Measurements from ENCODE around the gene HSPA14.

DNA sequence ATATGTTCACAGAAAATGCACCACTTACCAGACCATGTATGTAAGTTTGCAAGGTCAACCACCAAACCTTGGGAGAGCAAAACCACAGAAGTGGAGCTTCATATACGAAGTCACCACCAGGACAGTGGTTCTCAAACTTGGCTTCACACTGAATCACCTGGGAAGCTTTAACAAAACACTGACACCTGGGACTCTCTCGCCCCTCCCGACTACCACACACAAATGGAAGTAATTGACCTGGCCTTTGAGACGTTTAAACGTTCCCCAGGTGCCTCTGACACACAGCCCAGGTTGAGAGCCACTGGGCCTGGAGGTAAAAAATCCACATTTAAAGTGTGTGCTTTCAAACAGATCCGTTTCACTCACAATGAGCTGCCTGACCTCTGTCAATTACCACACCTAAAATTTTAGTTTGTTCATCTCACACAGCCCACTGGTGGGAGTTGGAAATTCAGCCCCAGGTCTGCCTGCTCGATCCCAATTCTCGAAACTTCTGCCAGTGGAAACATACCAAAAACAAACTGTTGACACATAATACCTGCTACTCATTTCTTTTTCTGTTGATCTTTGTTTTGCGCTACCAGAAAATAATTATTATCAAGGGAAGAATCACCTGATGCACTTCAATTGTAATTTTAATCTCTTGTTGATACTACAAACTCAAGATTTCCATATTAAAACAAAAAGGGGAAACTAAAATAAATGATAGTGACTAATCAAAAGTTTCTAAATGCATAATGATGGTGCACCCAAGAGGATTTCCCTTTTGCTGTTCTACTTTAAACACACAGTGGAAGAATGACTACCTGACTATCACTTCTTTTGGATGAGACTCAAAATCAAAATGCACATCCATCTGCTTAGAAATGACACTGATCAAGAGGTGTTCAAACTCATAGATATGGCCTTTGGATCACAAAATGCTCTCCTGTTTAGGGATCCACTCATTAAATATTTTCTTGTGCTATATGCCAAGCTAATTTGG, 26.8 kb upstream of the HSPA14 start:
- TF ChIP-seq ZNF232 (CRISPR knock-in tag; IDR thresholded peaks at IDR 0.05) = no peak
- TF ChIP-seq, protein P1, sequence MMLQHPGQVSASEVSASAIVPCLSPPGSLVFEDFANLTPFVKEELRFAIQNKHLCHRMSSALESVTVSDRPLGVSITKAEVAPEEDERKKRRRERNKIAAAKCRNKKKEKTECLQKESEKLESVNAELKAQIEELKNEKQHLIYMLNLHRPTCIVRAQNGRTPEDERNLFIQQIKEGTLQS (CRISPR knock-in tag; conservative IDR thresholded peaks at IDR 0.05) = no peak
- TF ChIP-seq, protein P2, sequence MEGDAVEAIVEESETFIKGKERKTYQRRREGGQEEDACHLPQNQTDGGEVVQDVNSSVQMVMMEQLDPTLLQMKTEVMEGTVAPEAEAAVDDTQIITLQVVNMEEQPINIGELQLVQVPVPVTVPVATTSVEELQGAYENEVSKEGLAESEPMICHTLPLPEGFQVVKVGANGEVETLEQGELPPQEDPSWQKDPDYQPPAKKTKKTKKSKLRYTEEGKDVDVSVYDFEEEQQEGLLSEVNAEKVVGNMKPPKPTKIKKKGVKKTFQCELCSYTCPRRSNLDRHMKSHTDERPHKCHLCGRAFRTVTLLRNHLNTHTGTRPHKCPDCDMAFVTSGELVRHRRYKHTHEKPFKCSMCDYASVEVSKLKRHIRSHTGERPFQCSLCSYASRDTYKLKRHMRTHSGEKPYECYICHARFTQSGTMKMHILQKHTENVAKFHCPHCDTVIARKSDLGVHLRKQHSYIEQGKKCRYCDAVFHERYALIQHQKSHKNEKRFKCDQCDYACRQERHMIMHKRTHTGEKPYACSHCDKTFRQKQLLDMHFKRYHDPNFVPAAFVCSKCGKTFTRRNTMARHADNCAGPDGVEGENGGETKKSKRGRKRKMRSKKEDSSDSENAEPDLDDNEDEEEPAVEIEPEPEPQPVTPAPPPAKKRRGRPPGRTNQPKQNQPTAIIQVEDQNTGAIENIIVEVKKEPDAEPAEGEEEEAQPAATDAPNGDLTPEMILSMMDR (IDR thresholded peaks at IDR 0.05) = no peak
- no peak for TF ChIP-seq MXD4 (CRISPR knock-in tag; IDR thresholded peaks at IDR 0.05; ENCODE audit: borderline replicate concordance)
- TF ChIP-seq CBFB (CRISPR knock-in tag; IDR thresholded peaks at IDR 0.05; ENCODE audit: low read depth) = no peak
- TF ChIP-seq, protein P3, sequence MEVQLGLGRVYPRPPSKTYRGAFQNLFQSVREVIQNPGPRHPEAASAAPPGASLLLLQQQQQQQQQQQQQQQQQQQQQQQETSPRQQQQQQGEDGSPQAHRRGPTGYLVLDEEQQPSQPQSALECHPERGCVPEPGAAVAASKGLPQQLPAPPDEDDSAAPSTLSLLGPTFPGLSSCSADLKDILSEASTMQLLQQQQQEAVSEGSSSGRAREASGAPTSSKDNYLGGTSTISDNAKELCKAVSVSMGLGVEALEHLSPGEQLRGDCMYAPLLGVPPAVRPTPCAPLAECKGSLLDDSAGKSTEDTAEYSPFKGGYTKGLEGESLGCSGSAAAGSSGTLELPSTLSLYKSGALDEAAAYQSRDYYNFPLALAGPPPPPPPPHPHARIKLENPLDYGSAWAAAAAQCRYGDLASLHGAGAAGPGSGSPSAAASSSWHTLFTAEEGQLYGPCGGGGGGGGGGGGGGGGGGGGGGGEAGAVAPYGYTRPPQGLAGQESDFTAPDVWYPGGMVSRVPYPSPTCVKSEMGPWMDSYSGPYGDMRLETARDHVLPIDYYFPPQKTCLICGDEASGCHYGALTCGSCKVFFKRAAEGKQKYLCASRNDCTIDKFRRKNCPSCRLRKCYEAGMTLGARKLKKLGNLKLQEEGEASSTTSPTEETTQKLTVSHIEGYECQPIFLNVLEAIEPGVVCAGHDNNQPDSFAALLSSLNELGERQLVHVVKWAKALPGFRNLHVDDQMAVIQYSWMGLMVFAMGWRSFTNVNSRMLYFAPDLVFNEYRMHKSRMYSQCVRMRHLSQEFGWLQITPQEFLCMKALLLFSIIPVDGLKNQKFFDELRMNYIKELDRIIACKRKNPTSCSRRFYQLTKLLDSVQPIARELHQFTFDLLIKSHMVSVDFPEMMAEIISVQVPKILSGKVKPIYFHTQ (CRISPR knock-in tag; IDR thresholded peaks at IDR 0.05) = no peak
- no peak for TF ChIP-seq SMAD3 (CRISPR knock-in tag; IDR thresholded peaks at IDR 0.05; ENCODE audit: borderline replicate concordance)

Data from WTC11 (cell line).